Panc1 (cell line): ENCODE measurements around the gene MXD3. TPM values are rescaled to one million over a fixed set of nuclear protein-coding genes. Genes with fewer than 3 reads are reported as not detected.
A peak's percentile ranks its signal among the peaks of the same experiment; 100 is the strongest.

Experiments used
- ATAC-seq: fragments of 200-7000 bp; cut with Tn5 transposase; 2 replicates; pipeline ENCODE4 v1.9.1; 2020; ENCODE audit warnings: mild to moderate bottlenecking, moderate library complexity
- BruUV-seq: library from RNA; stranded (reverse); fragments of 400-500 nt; replicated peaks from 2 replicates; lab custom pipeline; 2021; lab: Mats Ljungman, UMichigan
- CTCF ChIA-PET: fragments of 300-600 bp; sonication (Branson Sonifier 250); formaldehyde crosslinking; loops from one replicate; lab custom pipeline; 2022; ENCODE audit warnings: antibody characterized with exemption; lab: Charles Lee
- POLR2A ChIA-PET: fragments of 300-600 bp; sonication (Branson Sonifier 250); formaldehyde crosslinking; loops from one replicate; lab custom pipeline; 2022; ENCODE audit warnings: antibody characterized with exemption; lab: Charles Lee
- DNase-seq: peaks from one replicate; pipeline ENCODE4 v3.0.0-alpha.2; 2010; ENCODE audit warnings: low read depth, low spot score
- H3K27ac ChIP-seq: 2 replicates; pipeline ENCODE4 v1.5.1; 2011; ENCODE audit warnings: mild to moderate bottlenecking, low read length, inconsistent platforms
- H3K27me3 ChIP-seq: fragments of 200-500 bp; sonication (Bioruptor generic); 2 replicates; pipeline ENCODE4 v1.6.0; 2014; ENCODE audit warnings: low read length, inconsistent platforms; ENCODE audit not compliant: control insufficient read depth, insufficient read depth
- H3K36me3 ChIP-seq: fragments of 200-500 bp; sonication (Bioruptor generic); 2 replicates; pipeline ENCODE4 v1.5.1; 2014; ENCODE audit warnings: inconsistent platforms, mild to moderate bottlenecking, low read length, moderate library complexity; ENCODE audit not compliant: control insufficient read depth, insufficient read depth
- H3K4me1 ChIP-seq: 2 replicates; pipeline ENCODE4 v1.5.1; 2011; ENCODE audit warnings: inconsistent platforms, mild to moderate bottlenecking, low read length, moderate library complexity; ENCODE audit not compliant: control insufficient read depth, insufficient read depth
- H3K4me3 ChIP-seq, 2 experiments: 2 replicates each; pipeline ENCODE4 v1.5.1; 2011 to 2012; ENCODE audit warnings: low read depth in 2 of 2, low read length in 2 of 2, mild to moderate bottlenecking in 2 of 2, inconsistent platforms in 1 of 2, moderate library complexity in 1 of 2
- H3K9me3 ChIP-seq: fragments of 200-500 bp; sonication (Bioruptor generic); 2 replicates; pipeline ENCODE4 v1.5.1; 2014; ENCODE audit warnings: low read depth, mild to moderate bottlenecking, inconsistent platforms, low read length, moderate library complexity; ENCODE audit not compliant: control insufficient read depth, insufficient read depth
- CTCF ChIP-seq: fragments of 450-650 bp; IDR thresholded peaks from 2 replicates; pipeline ENCODE4 v1.5.1; 2017; ENCODE audit warnings: mild to moderate bottlenecking
- POLR2AphosphoS5 ChIP-seq: IDR thresholded peaks from 2 replicates; pipeline ENCODE4 v1.6.1; 2012; ENCODE audit warnings: mild to moderate bottlenecking, low read depth, low read length, moderate library complexity
- REST ChIP-seq, 2 experiments: IDR thresholded peaks; 2 replicates each; pipeline ENCODE4 v1.6.1; 2011 to 2012; ENCODE audit warnings: low read depth in 2 of 2, control low read depth in 1 of 2, low read length in 1 of 2, mild to moderate bottlenecking in 1 of 2, moderate library complexity in 1 of 2; ENCODE audit not compliant: insufficient read depth in 1 of 2
- SIN3A ChIP-seq: IDR thresholded peaks from 2 replicates; pipeline ENCODE4 v1.6.1; 2012; ENCODE audit warnings: low read depth, mild to moderate bottlenecking, low read length, moderate library complexity, borderline replicate concordance; ENCODE audit not compliant: insufficient read depth
- TCF7L2 ChIP-seq: IDR thresholded peaks from 2 replicates; pipeline ENCODE4 v1.6.1; 2011; ENCODE audit warnings: mild to moderate bottlenecking, low read depth, low read length, inconsistent platforms
- in situ Hi-C: cut with HindIII; loops from 2 replicates; pipeline ENCODE4 v1.10.0; 2016; ENCODE audit warnings: low sequenced_read_pairs, low pct_unique_long_range_greater_than_20kb
- intact Hi-C: fragments of 100-400 bp; cut with micrococcal nuclease; formaldehyde crosslinking; loops from one replicate; pipeline ENCODE4 v1.10.0; 2022; ENCODE audit not compliant: unreplicated experiment
- total RNA-seq: library from RNA; stranded (reverse); gene quantifications from one replicate; pipeline ENCODE4 v1.2.1, GENCODE V29; 2021; ENCODE audit not compliant: unreplicated experiment

The MXD3 gene
- total RNA-seq, 1 experiment from 2014 or later, result 12.0 TPM

- in situ Hi-C loops, result no loop called here
Observed at GRCh38 chr5:177312649-177313181, 1.0 kb upstream of the MXD3 start.

GRCh38 chr5:177311392-177311722 lies 341 bp downstream of the MXD3 start:
- DNase-seq, result no peak
- POLR2A ChIA-PET, result no interaction called here
- intact Hi-C loops (loop anchor here (10.0 kb wide), 1 partner anchor 143 kb away; no protein-coding TSS in a partner anchor), in situ Hi-C loops (no loop called here)
- no TSS peak for BruUV-seq
- no peaks in the 10 kb centered on the region for H3K27me3 ChIP-seq
- no peaks in the 10 kb centered on the region; the same call in none of the 2 replicates for H3K36me3 ChIP-seq
- CTCF ChIA-PET, result interaction anchor here (1.6 kb wide), 1 partner anchor 79 kb away, joined by 5 read pairs; no protein-coding TSS in a partner anchor
- TF ChIP-seq CTCF (no peak), POLR2AphosphoS5 (no peak), TCF7L2 (no peak), REST (IDR thresholded peaks at IDR 0.05; ENCODE audit: insufficient read depth in 1 of 2, low read depth in 2 of 2, low read length in 1 of 2) (no peak), SIN3A (no peak)
- H3K9me3 ChIP-seq, result no peaks in the 10 kb centered on the region
- ATAC-seq, result peak; percentile 30
- H3K4me3 ChIP-seq, result peak overlapping the region; percentile 39 to 58
- no peak overlapping the region; the same call in 1 of the 2 replicates for H3K27ac ChIP-seq
- peaks cover 12% of the 10 kb centered on the region for H3K4me1 ChIP-seq

More at GRCh38 chr5:177312649-177313181, 1.0 kb upstream of the MXD3 start:
- peak overlapping the region; percentile 39 to 58 for H3K4me3 ChIP-seq
- H3K27me3 ChIP-seq, result no peaks in the 10 kb centered on the region
- ChIA-PET CTCF (no interaction called here), POLR2A (no interaction called here)
- H3K9me3 ChIP-seq, result no peaks in the 10 kb centered on the region
- intact Hi-C loops, result loop anchor here (10.0 kb wide), 1 partner anchor 142 kb away; no protein-coding TSS in a partner anchor
- peak overlapping the region; percentile 76 for H3K27ac ChIP-seq
- ATAC-seq, result peak; percentile 12; the same call in 1 of the 2 replicates
- TF ChIP-seq CTCF, result peak; percentile 13; the same call in 1 of the 2 replicates
- no peak for TF ChIP-seq SIN3A
- H3K36me3 ChIP-seq, result no peaks in the 10 kb centered on the region; the same call in 1 of the 2 replicates
- peaks cover 12% of the 10 kb centered on the region for H3K4me1 ChIP-seq
- BruUV-seq, result TSS peak; percentile 78
- no peak for DNase-seq
